ENCODE data around the gene SYNGAP1. TPM values are rescaled to one million over a fixed set of nuclear protein-coding genes. Genes with fewer than 3 reads are reported as not detected.
A peak's percentile ranks its signal among the peaks of the same experiment; 100 is the strongest.

The SYNGAP1 gene
- total RNA-seq, 3 donors from 2014 or later (not counting 1 experiment from before 2014, with no cell fraction given) = 43.5 to 61.6 (median 55.8) TPM

GRCh38 chr6:33488339-33488738, 68.5 kb downstream of the SYNGAP1 start:
- Histone ChIP-seq H3K27ac (ENCODE audit: low read length) (no peak overlapping the region), H3K27me3 (ENCODE audit: control insufficient read depth, insufficient read depth, low read length) (peaks cover 4% of the 10 kb centered on the region), H3K4me1 (ENCODE audit: control insufficient read depth, insufficient read depth, low read length) (no peaks in the 10 kb centered on the region), H3K9me3 (ENCODE audit: control insufficient read depth, insufficient read depth, low read length) (no peaks in the 10 kb centered on the region), H3K4me3 (ENCODE audit: low read length) (no peak overlapping the region), H3K36me3 (ENCODE audit: control insufficient read depth, insufficient read depth, low read length) (no peaks in the 10 kb centered on the region)
- TF ChIP-seq CTCF (IDR thresholded peaks at IDR 0.05) = no peak
- no peaks in the 10 kb centered on the region for H3K4me1 Mint-ChIP-seq
- no peak overlapping the region for H3K4me3 Mint-ChIP-seq
- ATAC-seq = no peak
- WGBS (ENCODE audit: insufficient coverage) = 93% methylated on average over 7 of the region's 7 CpGs
- intact Hi-C loops (cut with micrococcal nuclease) = no loop called here
- H3K27me3 Mint-ChIP-seq (ENCODE audit: low read depth in 2 of 2) = peaks cover 0 to 3% of the 10 kb centered on the region in 2 donors
- no peaks in the 10 kb centered on the region for H3K9me3 Mint-ChIP-seq
- no peak for DNase-seq
- H3K27ac Mint-ChIP-seq = no peak overlapping the region
- no peaks in the 10 kb centered on the region for H3K36me3 Mint-ChIP-seq

GRCh38 chr6:33490198-33490597, 70.3 kb downstream of the SYNGAP1 start:
- no peak overlapping the region for H3K4me3 ChIP-seq (ENCODE audit: low read length)
- H3K4me3 Mint-ChIP-seq = no peak overlapping the region
- no peak overlapping the region for H3K27ac ChIP-seq (ENCODE audit: low read length)
- WGBS (ENCODE audit: insufficient coverage) = 91% methylated on average over 3 of the region's 3 CpGs
- H3K9me3 Mint-ChIP-seq = no peaks in the 10 kb centered on the region
- H3K36me3 ChIP-seq (ENCODE audit: control insufficient read depth, insufficient read depth, low read length) = no peaks in the 10 kb centered on the region
- H3K4me1 ChIP-seq (ENCODE audit: control insufficient read depth, insufficient read depth, low read length) = no peaks in the 10 kb centered on the region
- no peak for ATAC-seq
- intact Hi-C loops (cut with micrococcal nuclease) = no loop called here
- H3K36me3 Mint-ChIP-seq = no peaks in the 10 kb centered on the region
- H3K4me1 Mint-ChIP-seq = no peaks in the 10 kb centered on the region
- H3K27me3 ChIP-seq (ENCODE audit: control insufficient read depth, insufficient read depth, low read length) = peaks cover 4% of the 10 kb centered on the region
- peaks cover 0 to 3% of the 10 kb centered on the region in 2 donors for H3K27me3 Mint-ChIP-seq (ENCODE audit: low read depth in 2 of 2)
- H3K9me3 ChIP-seq (ENCODE audit: control insufficient read depth, insufficient read depth, low read length) = no peaks in the 10 kb centered on the region
- no peak overlapping the region for H3K27ac Mint-ChIP-seq
- no peak for DNase-seq
- TF ChIP-seq CTCF (IDR thresholded peaks at IDR 0.05) = no peak

GRCh38 chr6:33490621-33491020, 70.8 kb downstream of the SYNGAP1 start:
- WGBS (ENCODE audit: insufficient coverage) = 87% methylated on average over 6 of the region's 6 CpGs
- DNase-seq (no peak), ATAC-seq (peak in 1 of 3 donors; percentile 14)
- Histone ChIP-seq H3K27me3 (ENCODE audit: control insufficient read depth, insufficient read depth, low read length) (peaks cover 4% of the 10 kb centered on the region), H3K36me3 (ENCODE audit: control insufficient read depth, insufficient read depth, low read length) (no peaks in the 10 kb centered on the region), H3K9me3 (ENCODE audit: control insufficient read depth, insufficient read depth, low read length) (no peaks in the 10 kb centered on the region), H3K4me3 (ENCODE audit: low read length) (no peak overlapping the region), H3K27ac (ENCODE audit: low read length) (no peak overlapping the region), H3K4me1 (ENCODE audit: control insufficient read depth, insufficient read depth, low read length) (no peaks in the 10 kb centered on the region)
- no peak overlapping the region for H3K4me3 Mint-ChIP-seq
- no peaks in the 10 kb centered on the region for H3K36me3 Mint-ChIP-seq
- no peaks in the 10 kb centered on the region for H3K4me1 Mint-ChIP-seq
- H3K9me3 Mint-ChIP-seq = no peaks in the 10 kb centered on the region
- peaks cover 0 to 3% of the 10 kb centered on the region in 2 donors for H3K27me3 Mint-ChIP-seq (ENCODE audit: low read depth in 2 of 2)
- no peak overlapping the region for H3K27ac Mint-ChIP-seq
- no peak for TF ChIP-seq CTCF (IDR thresholded peaks at IDR 0.05)
- intact Hi-C loops (cut with micrococcal nuclease) = no loop called here

- 40% methylated on average over 4 of the region's 4 CpGs for WGBS (ENCODE audit: insufficient coverage)
- no peak overlapping the region for H3K27ac Mint-ChIP-seq
- no peak overlapping the region for H3K4me3 Mint-ChIP-seq
- H3K36me3 ChIP-seq (ENCODE audit: control insufficient read depth, insufficient read depth, low read length) = no peaks in the 10 kb centered on the region
- no peaks in the 10 kb centered on the region for H3K36me3 Mint-ChIP-seq
- peak in 1 of 2 donors; percentile 32 for DNase-seq
- TF ChIP-seq CTCF (IDR thresholded peaks at IDR 0.05) = no peak
- no peak overlapping the region for H3K4me3 ChIP-seq (ENCODE audit: low read length)
- no peaks in the 10 kb centered on the region for H3K9me3 Mint-ChIP-seq
- ATAC-seq = no peak
- no peak overlapping the region for H3K27ac ChIP-seq (ENCODE audit: low read length)
- H3K27me3 Mint-ChIP-seq (ENCODE audit: low read depth in 2 of 2) = no peaks in the 10 kb centered on the region
- no peaks in the 10 kb centered on the region for H3K4me1 Mint-ChIP-seq
- no peaks in the 10 kb centered on the region for H3K4me1 ChIP-seq (ENCODE audit: control insufficient read depth, insufficient read depth, low read length)
- no peaks in the 10 kb centered on the region for H3K9me3 ChIP-seq (ENCODE audit: control insufficient read depth, insufficient read depth, low read length)
- peaks cover 4% of the 10 kb centered on the region for H3K27me3 ChIP-seq (ENCODE audit: control insufficient read depth, insufficient read depth, low read length)
- intact Hi-C loops (cut with micrococcal nuclease) = no loop called here
Measured at GRCh38 chr6:33492093-33492492, 72.2 kb downstream of the SYNGAP1 start.
